Astrocyte (in vitro differentiated cells and primary cell): ENCODE data around the gene CCDC57.

Experiments used
- CTCF ChIP-seq: IDR thresholded peaks from 2 replicates; pipeline ENCODE4 v1.5.1; 2011; ENCODE audit warnings: low read depth, mild to moderate bottlenecking, inconsistent platforms, low read length, moderate library complexity; ENCODE audit not compliant: insufficient read depth
- EZH2 ChIP-seq: IDR thresholded peaks from 2 replicates; pipeline ENCODE4 v1.6.1; 2012; ENCODE audit warnings: mild to moderate bottlenecking, low read length, inconsistent platforms; ENCODE audit not compliant: insufficient read depth

GRCh38 chr17:82239926-82240505, 27.4 kb upstream of the CCDC57 start:
- no peak for TF ChIP-seq CTCF
- no peak for TF ChIP-seq EZH2
